ENCODE results near the gene ACOT2. TPM values are rescaled to one million over a fixed set of nuclear protein-coding genes. Genes with fewer than 3 reads are reported as not detected.

ACOT2 gene
- total and polyA plus RNA-seq, 2 experiments from 2014 or later, result 67.1 to 92.4 TPM

DNA sequence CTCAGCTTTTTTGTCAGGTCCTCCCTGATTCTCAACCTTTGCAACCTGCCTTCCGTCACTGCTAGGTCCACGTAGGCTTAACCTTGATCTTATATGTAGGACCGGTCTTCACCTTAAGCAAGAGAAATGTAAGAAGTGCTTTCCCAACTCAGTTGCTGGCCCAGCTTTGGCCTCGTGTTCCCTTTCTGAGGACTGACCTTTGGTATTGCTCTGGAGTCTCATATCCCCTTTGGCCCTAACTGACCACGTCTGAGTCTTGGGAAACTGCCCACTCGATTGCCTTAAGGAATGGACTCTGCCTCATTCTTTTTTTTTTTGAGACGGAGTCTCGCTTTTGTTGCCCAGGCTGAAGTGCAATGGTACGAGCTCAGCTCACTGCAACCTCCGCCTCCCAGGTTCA lies 51.3 kb downstream of the ACOT2 start:
- no peaks in the 10 kb centered on the region for H3K4me1 ChIP-seq (ENCODE audit: low read depth)
- no peak overlapping the region for H3K4me3 ChIP-seq
- no peaks in the 10 kb centered on the region for H3K36me3 ChIP-seq
- no peak for TF ChIP-seq CTCF (IDR thresholded peaks at IDR 0.05; ENCODE audit: low read depth, low read length)
- no peak overlapping the region for H3K27ac ChIP-seq
- DNase-seq (ENCODE audit: low read depth in 1 of 2, low spot score in 1 of 2), result no peak
- H3K9me3 ChIP-seq (ENCODE audit: low read depth), result no peaks in the 10 kb centered on the region
- H3K27me3 ChIP-seq, result no peaks in the 10 kb centered on the region

DNA sequence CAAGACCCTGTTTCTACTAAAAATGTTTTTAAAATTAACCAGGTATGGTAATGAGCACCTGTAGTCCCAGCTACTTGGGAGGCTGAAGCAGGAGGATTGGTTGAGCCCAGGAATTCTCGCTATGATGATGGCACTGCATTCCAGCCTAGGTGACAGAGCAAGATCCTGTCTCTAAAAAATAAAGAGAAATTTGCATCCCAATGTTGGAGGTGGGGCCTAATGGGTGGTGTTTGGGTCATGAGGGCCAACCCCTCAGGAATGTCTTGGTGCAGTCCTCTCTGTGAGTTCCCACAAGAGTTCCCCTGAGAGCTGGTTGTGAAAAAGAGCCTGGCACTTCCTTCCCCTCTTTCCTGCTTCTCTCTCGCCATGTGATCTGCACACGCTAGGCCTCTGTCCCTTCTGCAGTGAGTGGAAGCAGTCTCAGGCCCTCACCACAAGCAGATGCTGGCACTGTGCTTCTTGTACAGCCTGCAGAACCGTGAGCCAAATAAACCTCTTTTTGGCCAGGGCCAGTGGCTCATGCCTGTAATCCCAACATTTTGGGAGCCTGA lies 54.6 kb downstream of the ACOT2 start:
- no peaks in the 10 kb centered on the region for H3K9me3 ChIP-seq (ENCODE audit: low read depth)
- no peak for TF ChIP-seq CTCF (IDR thresholded peaks at IDR 0.05; ENCODE audit: low read depth, low read length)
- H3K27me3 ChIP-seq, result no peaks in the 10 kb centered on the region
- H3K4me1 ChIP-seq (ENCODE audit: low read depth), result no peaks in the 10 kb centered on the region
- no peak overlapping the region for H3K4me3 ChIP-seq
- no peak for DNase-seq (ENCODE audit: low read depth in 1 of 2, low spot score in 1 of 2)
- H3K27ac ChIP-seq, result no peak overlapping the region
- no peaks in the 10 kb centered on the region for H3K36me3 ChIP-seq

Other genes with a start within 250 kb of the ACOT2 start
- 33.8 and 35.6 TPM in 2 replicates for gene NUMB, start 110.7 kb upstream of the ACOT2 start, total RNA-seq
- gene NUMB, start 110.7 kb upstream of the ACOT2 start, polyA plus RNA-seq, result 68.5 and 70.9 TPM in 2 replicates
- gene RIOX1, start 78.3 kb upstream of the ACOT2 start, total RNA-seq, result 32.0 and 34.4 TPM in 2 replicates
- 20.3 and 24.7 TPM in 2 replicates for gene RIOX1, start 78.3 kb upstream of the ACOT2 start, polyA plus RNA-seq
- 5.8 and 8.3 TPM in 2 replicates for gene ACOT1, start 32.1 kb upstream of the ACOT2 start, total RNA-seq
- 7.1 and 8.7 TPM in 2 replicates for gene ACOT1, start 32.1 kb upstream of the ACOT2 start, polyA plus RNA-seq
- 0.14 and 0.21 TPM in 2 replicates for gene HEATR4, start 10.3 kb upstream of the ACOT2 start, total RNA-seq
- gene HEATR4, start 10.3 kb upstream of the ACOT2 start, polyA plus RNA-seq, result 1.3 and 1.8 TPM in 2 replicates
- 0.24 and 0.42 TPM in 2 replicates for gene ACOT4, start 22.7 kb downstream of the ACOT2 start, total RNA-seq
- 0.32 and 0.61 TPM in 2 replicates for gene ACOT4, start 22.7 kb downstream of the ACOT2 start, polyA plus RNA-seq
- 0.18 and 0.45 TPM in 2 replicates for gene ACOT6, start 43.3 kb downstream of the ACOT2 start, total RNA-seq
- 0.59 TPM in 1 of 2 replicates, not detected in the other for gene ACOT6, start 43.3 kb downstream of the ACOT2 start, polyA plus RNA-seq
- gene DNAL1, start 75.8 kb downstream of the ACOT2 start, total RNA-seq, result 9.3 and 12.2 TPM in 2 replicates
- gene DNAL1, start 75.8 kb downstream of the ACOT2 start, polyA plus RNA-seq, result 12.4 and 19.4 TPM in 2 replicates
- gene PNMA1, start 145.2 kb downstream of the ACOT2 start, total RNA-seq, result 37.2 and 39.9 TPM in 2 replicates
- gene PNMA1, start 145.2 kb downstream of the ACOT2 start, polyA plus RNA-seq, result 72.4 and 77.4 TPM in 2 replicates